Left renal pelvis (tissue), 4 donors: ENCODE measurements around the gene CABCOCO1. TPM values are rescaled to one million over a fixed set of nuclear protein-coding genes. Genes with fewer than 3 reads are reported as not detected.

Experiments used
- DNase-seq, 4 donors: peaks; one replicate each; pipeline ENCODE4 v3.0.0-alpha.2; 2013; ENCODE audit warnings: low read depth in 4 of 4, low spot score in 3 of 4
- polyA plus RNA-seq, 4 donors: library from polyadenylated mRNA; unstranded; fragments of 120-200 nt; gene quantifications; one replicate each; pipeline ENCODE4 v1.2.1, GENCODE V29; 2013; ENCODE audit not compliant: insufficient read length in 4 of 4

The CABCOCO1 gene
- 1 to 10 TPM in 3 of 4 donors, under 1 TPM in 1; 0.59 to 5.2 (median 3.0) TPM for polyA plus RNA-seq

DNA sequence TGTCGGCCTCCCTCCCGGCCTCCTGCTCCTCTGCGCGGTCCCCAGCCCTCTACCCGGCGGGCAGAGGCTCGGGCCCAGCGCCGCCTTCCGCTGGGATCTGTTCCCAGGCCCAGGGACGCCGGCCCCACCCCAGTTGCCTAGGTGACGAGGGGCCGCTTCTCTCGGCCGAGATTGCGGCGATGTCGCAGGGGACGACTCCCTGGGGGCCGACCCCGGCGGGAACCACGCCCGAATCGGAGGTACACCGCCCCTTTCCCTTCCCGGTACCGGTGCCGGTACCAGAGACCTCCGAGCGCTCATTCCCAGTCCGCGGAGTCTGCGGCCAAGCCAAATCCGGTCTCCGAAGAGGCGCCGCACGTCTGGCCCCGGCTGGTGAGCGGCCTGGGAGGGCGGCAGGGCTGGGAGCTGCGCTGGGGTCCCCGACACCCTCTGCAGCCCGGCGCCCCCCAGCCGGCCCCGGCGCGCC, at the start of gene CABCOCO1:
Gene CABCOCO1 (plus strand): TSS at position 136 of the 466 bp plus-strand sequence. CDS start 44 bp downstream, at position 180.
- DNase-seq, result peak; percentile 41 to 56 (median 46)

GRCh38 chr10:61613665-61614064, 49.1 kb upstream of the CABCOCO1 start:
- no peak for DNase-seq

- DNase-seq, result no peak
Observed at GRCh38 chr10:61616611-61617010, 46.1 kb upstream of the CABCOCO1 start.

- DNase-seq, result no peak
Observed at GRCh38 chr10:61617180-61617579, 45.5 kb upstream of the CABCOCO1 start.

DNA sequence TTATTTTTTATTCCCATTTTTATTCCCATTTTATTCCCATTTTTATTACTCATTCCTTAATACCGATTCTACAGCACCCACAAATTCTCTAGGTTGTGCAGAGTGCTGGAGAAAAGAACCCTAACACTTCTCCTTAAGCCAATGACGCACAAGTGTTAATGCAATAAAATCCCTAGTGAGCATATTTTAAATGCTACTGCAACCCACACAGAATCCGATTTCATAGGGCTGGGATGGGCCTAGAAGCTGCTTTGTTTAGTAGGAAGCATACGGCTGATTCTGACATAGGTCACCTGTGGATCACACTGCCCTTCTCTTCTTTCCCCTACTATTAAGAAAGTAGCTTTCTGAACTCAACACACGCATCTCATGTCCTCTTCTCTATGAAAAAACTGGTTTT, 45.1 kb upstream of the CABCOCO1 start:
- no peak for DNase-seq

DNA sequence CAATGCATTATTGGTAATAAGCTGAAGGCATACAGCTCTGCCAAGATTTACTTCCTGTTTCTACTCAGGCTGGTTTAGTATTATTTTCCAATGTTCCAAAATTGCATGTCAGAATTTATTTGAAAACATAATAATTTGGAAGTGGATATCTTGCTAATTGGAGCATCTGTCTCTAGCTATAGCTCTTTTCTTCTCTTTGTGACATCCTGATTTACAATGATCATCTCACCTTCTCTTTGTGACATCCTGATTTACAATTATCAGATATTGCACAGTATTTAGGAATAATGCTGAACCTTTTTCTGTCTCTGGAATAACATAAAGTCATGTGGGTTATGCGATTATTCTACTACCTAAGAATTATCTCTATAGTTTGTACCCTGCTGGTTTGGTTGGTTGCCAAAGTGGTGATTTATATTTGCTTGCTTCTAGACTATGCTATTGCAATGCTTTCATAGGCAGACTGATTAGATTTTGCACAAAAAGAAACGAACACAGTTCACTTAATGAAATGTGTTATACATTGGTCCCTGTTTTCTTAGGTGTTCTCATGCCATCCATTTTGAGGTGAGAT, 44.3 kb upstream of the CABCOCO1 start:
- DNase-seq, result no peak

GRCh38 chr10:61620506-61620905, 42.2 kb upstream of the CABCOCO1 start:
- DNase-seq, result no peak

- no peak for DNase-seq
Observed at GRCh38 chr10:61621605-61622051, 41.1 kb upstream of the CABCOCO1 start.

DNA sequence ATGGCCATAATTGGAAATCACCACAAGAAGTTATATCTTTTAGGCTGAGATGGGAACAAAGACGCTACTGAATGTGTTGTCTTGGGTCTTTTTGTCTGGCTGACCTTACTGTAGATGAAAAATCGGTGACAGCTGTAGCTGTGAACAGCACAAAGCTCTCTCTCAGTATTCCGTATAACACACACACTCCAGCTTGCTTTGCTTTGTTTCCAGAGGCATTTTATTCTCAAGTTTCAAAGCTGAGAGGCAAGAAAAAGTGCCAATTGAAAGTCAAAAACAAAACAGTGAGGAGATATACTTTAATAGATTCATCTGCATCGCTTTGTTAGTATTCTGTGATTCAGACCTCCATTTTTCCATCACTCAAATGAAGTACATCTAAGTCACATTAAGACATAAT, 39.6 kb upstream of the CABCOCO1 start:
- DNase-seq, result no peak

- no peak for DNase-seq
Observed at GRCh38 chr10:61626209-61626608, 36.5 kb upstream of the CABCOCO1 start.

- DNase-seq, result no peak
Observed at GRCh38 chr10:61627266-61627665, 35.5 kb upstream of the CABCOCO1 start.

- no peak for DNase-seq
Observed at GRCh38 chr10:61628151-61628874, 34.4 kb upstream of the CABCOCO1 start.

- DNase-seq, result no peak
Observed at GRCh38 chr10:61628875-61629513, 33.7 kb upstream of the CABCOCO1 start.

- DNase-seq, result no peak
Observed at GRCh38 chr10:61629576-61629975, 33.2 kb upstream of the CABCOCO1 start.

DNA sequence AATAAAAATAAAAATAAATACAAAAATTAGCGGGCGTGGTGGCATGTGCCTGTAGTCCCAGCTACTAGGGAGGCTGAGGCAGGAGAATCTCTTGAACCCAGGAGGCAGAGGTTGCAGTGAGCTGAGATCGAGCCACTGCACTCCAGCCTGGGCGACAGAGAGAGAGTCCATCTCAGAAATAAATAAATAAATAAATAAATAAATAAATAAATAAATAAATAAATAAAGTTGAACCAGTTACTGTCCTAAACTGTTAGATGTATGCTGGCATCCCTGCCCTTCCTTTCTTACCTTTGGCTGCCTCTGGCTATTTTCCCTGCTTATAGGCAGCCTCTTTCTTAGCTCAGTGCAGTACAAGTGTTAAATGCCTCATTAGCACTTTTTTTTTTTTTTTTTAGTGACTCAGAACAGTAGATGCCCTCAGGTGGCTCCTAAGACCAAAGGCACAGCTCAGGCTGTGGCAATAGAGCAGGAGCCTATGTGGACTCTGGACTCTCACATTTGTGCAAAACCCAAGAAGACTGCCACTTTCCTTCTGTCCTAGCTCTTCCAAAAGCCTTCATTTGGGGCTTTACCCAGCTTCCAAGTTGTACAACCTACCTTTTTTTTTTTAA, 30.6 kb upstream of the CABCOCO1 start:
- no peak for DNase-seq

GRCh38 chr10:61633665-61634064, 29.1 kb upstream of the CABCOCO1 start:
- DNase-seq, result no peak

GRCh38 chr10:61634746-61635145, 28.0 kb upstream of the CABCOCO1 start:
- no peak for DNase-seq

GRCh38 chr10:61635471-61635870, 27.3 kb upstream of the CABCOCO1 start:
- DNase-seq, result no peak

- DNase-seq, result no peak
Observed at GRCh38 chr10:61635932-61636331, 26.8 kb upstream of the CABCOCO1 start.

GRCh38 chr10:61639952-61640351, 22.8 kb upstream of the CABCOCO1 start:
- DNase-seq, result no peak

DNA sequence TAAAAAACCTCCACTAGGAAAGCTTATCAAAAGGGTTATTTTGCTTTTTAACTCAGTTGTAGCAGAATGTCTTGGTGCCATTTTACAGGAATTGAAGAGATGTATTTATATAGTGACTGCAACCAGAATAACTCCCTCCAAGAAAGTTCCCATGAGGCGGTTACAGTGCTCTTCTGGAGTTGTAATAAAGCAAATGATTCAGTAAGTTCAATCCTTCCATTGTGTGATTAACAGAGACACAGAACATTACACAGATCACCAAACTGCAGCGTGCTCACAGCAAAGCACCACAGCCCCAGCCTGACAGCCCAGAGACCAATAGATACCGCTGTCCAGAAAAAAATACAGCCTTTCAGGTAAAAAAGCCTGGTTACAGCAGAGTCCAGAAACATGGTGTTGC, 21.9 kb upstream of the CABCOCO1 start:
- DNase-seq, result no peak
